Effector memory CD8-positive, alpha-beta T cell (primary cell): ENCODE measurements around the gene CRIP1.
A peak's percentile ranks its signal among the peaks of the same experiment; 100 is the strongest.

Experiments
- ATAC-seq: fragments of 150-1000 bp; cut with Tn5 transposase; replicated peaks from 2 replicates; pipeline ENCODE4 v1.10.0; 2021; ENCODE audit warnings: mild to moderate bottlenecking, moderate library complexity
- DNase-seq, 3 experiments: peaks; one replicate each; pipeline ENCODE4 v3.0.0; 2021
- H3K27ac Mint-ChIP-seq, 2 donors: one replicate each; pipeline ENCODE4 v1.8.0; 2022; ENCODE audit warnings: mild to moderate bottlenecking in 2 of 2, mixed read lengths in 2 of 2, moderate library complexity in 2 of 2
- H3K27me3 Mint-ChIP-seq, 2 donors: one replicate each; pipeline ENCODE4 v1.8.0; 2022; ENCODE audit warnings: mixed read lengths in 2 of 2
- H3K36me3 Mint-ChIP-seq: one replicate; pipeline ENCODE4 v1.8.0; 2022; ENCODE audit warnings: mild to moderate bottlenecking, moderate library complexity, mixed read lengths; ENCODE audit not compliant: insufficient read depth
- H3K4me1 Mint-ChIP-seq, 2 donors: one replicate each; pipeline ENCODE4 v1.8.0; 2022; ENCODE audit warnings: low read depth in 2 of 2, mixed read lengths in 2 of 2
- H3K4me3 Mint-ChIP-seq, 2 donors: one replicate each; pipeline ENCODE4 v1.8.0; 2022; ENCODE audit warnings: mild to moderate bottlenecking in 2 of 2, mixed read lengths in 2 of 2, moderate library complexity in 2 of 2
- H3K9me3 Mint-ChIP-seq, 2 donors: one replicate each; pipeline ENCODE4 v1.8.0; 2022; ENCODE audit warnings: mixed read lengths in 2 of 2

The CRIP1 gene

DNA sequence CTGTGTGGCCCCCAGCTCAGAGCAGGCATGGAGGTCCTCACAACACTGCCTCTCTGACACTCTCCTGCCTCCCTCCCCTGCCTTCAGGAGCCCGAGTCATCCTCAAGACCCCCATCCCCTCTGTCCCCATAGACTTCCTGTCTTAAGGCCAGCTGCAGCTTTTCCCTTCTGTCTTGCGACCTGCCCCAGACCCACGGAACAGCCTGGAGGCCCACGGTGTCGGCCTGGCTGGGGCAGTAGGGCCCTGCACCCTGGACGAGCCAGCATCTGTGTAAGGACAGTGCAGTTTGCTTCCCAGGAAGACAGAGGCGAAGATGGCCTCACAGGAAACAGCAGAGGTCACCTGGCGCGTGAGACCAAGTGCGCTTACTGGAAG lies 14.0 kb downstream of the CRIP1 start:
- Mint-ChIP-seq H3K27me3 (peaks cover 0 to 11% of the 10 kb centered on the region in 2 donors), H3K4me1 (peaks cover 0 to 5% of the 10 kb centered on the region in 2 donors), H3K27ac (peak overlapping the region in 1 of 2 donors; percentile 92), H3K9me3 (no peaks in the 10 kb centered on the region), H3K4me3 (no peak overlapping the region), H3K36me3 (peaks cover 87% of the 10 kb centered on the region)
- DNase-seq (no peak), ATAC-seq (no peak)

DNA sequence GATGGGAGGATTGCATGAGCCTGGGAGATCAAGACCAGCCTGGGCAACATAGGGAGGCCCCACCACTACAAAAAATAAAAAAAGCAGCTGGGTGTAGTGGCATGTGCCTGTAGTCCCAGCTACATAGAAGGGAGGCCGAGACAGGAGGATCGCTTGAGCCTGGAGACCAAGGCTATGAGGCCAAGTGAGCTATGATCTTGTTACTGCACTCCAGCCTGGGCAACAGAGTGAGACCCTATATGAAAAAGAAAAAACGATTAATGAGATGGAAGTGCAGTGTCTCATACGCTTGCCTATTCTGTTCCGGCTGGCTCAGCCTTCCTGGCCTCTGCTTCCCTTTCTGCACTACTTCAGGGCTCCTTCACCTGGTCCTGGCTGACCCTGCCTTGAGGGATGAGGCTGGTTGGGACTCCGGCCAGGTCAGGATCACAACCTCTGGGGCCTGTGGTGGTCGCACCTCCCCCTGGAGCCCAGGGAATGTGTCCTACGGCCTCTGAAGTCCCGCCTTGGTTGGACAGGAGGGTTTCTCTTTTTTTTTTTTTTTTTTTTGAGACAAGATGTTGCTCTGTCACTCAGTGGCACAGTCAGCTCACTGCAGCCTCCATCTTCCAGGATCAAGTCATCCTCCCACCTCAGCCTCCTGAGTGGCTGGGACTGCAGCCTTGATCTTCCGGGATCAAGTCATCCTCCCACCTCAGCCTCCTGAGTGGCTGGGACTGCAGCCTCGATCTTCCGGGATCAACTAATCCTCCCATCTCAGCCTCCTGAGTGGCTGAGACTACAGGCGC lies 15.0 kb downstream of the CRIP1 start:
- peak overlapping the region in 1 of 2 donors; percentile 38 for H3K4me3 Mint-ChIP-seq
- peaks cover 0 to 5% of the 10 kb centered on the region in 2 donors for H3K4me1 Mint-ChIP-seq
- peaks cover 0 to 11% of the 10 kb centered on the region in 2 donors for H3K27me3 Mint-ChIP-seq
- H3K36me3 Mint-ChIP-seq = peaks cover 78% of the 10 kb centered on the region
- no peak for ATAC-seq
- no peaks in the 10 kb centered on the region for H3K9me3 Mint-ChIP-seq
- DNase-seq = no peak
- H3K27ac Mint-ChIP-seq = peak overlapping the region in 1 of 2 donors; percentile 92

DNA sequence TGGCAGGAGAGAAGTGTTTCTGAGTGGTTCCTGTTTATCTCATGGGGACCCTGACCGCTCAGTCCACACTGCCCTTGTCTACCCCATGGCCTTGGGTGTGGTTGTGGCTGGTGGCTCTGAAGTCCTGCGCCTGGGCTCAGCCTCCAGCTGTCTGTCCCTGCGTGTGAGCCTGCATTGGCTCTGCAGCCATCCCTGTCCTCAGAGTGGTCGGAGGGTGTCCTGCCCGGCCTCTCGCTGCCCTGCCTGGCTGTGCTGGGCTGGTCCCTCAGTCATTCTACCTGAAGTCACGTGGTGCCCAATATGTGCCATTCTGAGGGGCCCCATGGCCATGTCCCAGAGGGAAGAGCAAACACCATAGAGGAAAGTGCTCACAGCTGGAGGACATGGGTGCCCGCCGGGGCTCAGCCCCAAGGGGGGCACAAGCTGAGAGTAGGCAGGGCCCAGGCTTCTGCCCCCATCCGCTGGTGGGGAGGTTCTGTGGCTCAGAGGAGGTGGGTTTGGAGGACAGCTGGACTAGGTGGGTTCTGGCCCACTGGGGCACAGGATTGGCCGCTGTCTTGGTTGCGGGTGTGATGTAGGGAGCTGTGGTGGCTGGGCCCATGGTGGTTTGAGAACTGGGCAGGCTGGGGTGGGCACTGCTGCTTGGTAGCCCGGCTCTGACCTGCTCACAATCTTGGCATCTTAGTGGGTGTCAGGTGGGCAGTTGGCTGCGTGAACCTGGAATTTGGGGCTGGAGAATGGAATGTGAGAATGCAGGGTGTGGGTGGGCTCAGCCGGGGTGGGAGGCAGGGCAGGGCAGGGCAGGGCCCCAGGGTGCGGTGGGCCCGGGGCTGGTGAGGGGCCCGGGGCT lies 16.0 kb downstream of the CRIP1 start:
- Mint-ChIP-seq H3K9me3 (no peaks in the 10 kb centered on the region), H3K4me3 (peak overlapping the region in 1 of 2 donors; percentile 73), H3K36me3 (peaks cover 68% of the 10 kb centered on the region), H3K4me1 (peaks cover 0 to 4% of the 10 kb centered on the region in 2 donors), H3K27ac (peak overlapping the region; percentile 87 to 91), H3K27me3 (peaks cover 0 to 19% of the 10 kb centered on the region in 2 donors)
- DNase-seq (no peak), ATAC-seq (no peak)

DNA sequence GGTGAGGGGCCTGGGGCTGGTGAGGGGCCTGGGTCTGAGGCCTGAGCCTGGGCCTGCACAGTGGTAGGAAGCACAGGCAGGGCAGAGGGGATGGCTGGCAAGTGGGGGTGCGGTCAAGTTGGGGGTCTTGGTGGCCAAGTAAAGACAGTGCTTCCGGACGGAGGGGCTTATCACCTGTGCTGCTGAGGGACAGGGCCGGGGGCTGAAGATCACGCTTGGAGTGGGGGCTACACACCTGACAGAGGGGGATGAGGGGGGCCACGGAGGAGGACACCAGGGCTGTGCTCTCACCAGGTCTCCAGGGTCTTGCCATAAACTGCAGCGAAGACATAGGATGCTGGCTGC lies 16.6 kb downstream of the CRIP1 start:
- peak overlapping the region; percentile 87 to 91 for H3K27ac Mint-ChIP-seq
- H3K36me3 Mint-ChIP-seq = peaks cover 62% of the 10 kb centered on the region
- ATAC-seq (no peak), DNase-seq (no peak)
- H3K27me3 Mint-ChIP-seq = peaks cover 0 to 25% of the 10 kb centered on the region in 2 donors
- peaks cover 0 to 4% of the 10 kb centered on the region in 2 donors for H3K4me1 Mint-ChIP-seq
- H3K9me3 Mint-ChIP-seq = no peaks in the 10 kb centered on the region
- H3K4me3 Mint-ChIP-seq = peak overlapping the region; percentile 18 to 41

DNA sequence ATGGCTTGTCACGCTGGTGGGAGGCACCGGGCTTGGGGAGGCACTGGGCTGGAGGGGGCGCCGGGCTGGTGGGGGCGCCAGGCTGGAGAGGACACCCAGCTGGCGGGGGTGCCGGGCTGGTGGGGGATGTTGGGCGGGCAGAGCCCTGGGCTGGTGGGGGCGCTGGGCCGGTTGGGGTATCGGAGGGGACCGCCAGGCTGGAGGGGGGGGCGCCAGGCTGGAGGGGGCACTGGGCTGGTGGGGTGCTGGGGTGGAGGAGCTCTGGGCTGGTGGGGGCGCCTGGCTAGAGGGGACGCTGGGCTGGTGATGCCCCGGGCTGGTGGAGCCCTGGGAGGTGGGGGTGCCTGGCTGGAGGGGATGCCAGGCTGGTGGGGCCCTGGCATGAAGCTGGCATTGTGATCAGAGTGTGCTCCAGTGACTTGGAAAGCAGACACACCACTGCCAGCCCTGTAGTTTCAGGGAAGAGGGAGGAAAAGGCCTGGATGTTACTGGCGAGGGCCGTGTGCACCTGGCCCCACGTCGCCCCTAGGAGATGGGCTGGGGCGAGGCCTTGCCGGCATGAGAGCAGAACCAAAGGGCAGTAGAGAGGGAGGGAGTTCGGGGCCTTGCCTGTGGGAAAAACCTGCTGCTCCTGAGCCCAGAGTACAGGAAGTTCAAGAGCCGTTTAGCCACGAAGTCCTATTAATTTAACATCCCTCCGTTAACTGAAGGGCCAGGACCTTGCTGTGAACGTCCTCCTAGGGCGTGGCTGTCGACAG lies 17.4 kb downstream of the CRIP1 start:
- H3K27me3 Mint-ChIP-seq = peaks cover 6 to 34% of the 10 kb centered on the region in 2 donors

DNA sequence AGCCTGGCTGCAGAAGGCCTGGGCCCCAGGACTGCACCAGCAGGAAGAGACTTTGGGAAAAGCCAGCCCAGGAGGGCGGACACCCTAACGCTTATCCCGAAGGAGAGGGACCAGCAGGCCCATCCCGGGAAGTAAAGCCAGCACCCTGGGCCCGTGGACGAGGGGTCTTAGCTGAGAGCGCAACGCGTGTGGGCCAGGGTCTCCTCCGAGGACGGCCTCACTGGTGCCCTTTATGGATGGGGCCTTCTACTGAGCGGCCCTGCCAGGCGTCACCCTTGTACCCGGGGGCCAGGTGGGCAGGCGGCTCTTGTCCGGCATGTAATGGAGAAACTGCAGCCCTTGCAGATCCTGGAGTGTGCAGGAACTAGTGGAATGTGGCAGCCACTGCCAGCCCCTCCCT lies 18.4 kb downstream of the CRIP1 start:
- no peak for ATAC-seq

More for the DNA sequence above, 17.4 kb downstream of the CRIP1 start:
- DNase-seq = no peak
- no peak for ATAC-seq
- Mint-ChIP-seq H3K4me1 (peaks cover 0 to 4% of the 10 kb centered on the region in 2 donors), H3K9me3 (no peaks in the 10 kb centered on the region), H3K4me3 (no peak overlapping the region), H3K36me3 (peaks cover 54% of the 10 kb centered on the region), H3K27ac (peak overlapping the region in 1 of 2 donors; percentile 87)

DNA sequence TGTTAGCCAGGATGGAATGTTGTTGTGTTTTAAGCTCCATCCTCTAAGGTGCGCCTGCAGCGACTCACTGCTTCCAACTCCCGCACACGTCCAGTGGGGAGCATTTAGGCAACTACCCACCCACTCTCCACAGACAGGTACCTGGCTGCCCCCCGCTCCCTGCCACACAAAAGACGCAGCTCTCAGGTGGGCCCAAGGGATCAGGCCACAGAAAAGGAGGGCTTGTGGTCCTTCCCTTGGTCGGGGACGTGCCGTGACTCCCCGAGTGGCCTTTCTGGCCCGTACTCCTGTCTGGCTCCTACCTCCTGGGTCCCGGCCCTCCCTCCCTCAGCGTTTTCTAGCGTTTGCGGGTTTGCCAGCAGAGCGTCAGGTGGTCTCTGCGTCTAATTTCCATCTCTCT lies 20.6 kb downstream of the CRIP1 start:
- peaks cover 0 to 2% of the 10 kb centered on the region in 2 donors for H3K4me1 Mint-ChIP-seq
- no peak for DNase-seq

More for the DNA sequence above, 18.4 kb downstream of the CRIP1 start:
- Mint-ChIP-seq H3K9me3 (no peaks in the 10 kb centered on the region), H3K27ac (peak overlapping the region in 1 of 2 donors; percentile 87), H3K4me3 (no peak overlapping the region), H3K4me1 (peaks cover 0 to 4% of the 10 kb centered on the region in 2 donors), H3K27me3 (peaks cover 6 to 35% of the 10 kb centered on the region in 2 donors), H3K36me3 (peaks cover 45% of the 10 kb centered on the region)
- DNase-seq = no peak

DNA sequence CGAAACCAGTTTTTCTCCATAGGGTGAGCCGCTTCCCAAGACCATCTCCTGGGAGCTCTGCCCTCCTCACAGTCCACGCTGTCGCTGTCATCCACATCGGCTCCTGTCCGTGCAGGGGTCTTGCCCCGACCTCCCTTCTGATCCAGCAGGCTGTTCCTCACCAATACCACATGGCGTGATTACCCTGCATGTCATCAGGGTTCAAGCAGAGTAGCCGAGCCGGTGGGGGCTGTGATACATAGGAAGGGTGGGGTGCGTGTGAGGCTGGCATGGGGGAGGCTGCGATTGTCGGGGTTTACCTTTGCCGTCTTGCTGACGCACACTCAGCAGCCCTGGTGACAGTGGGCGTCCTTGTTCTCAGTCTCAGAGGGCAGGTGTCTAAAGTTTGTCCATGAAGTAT lies 21.4 kb downstream of the CRIP1 start:
- ATAC-seq (no peak), DNase-seq (no peak)
- Mint-ChIP-seq H3K4me3 (no peak overlapping the region), H3K27ac (no peak overlapping the region), H3K36me3 (peaks cover 19% of the 10 kb centered on the region), H3K27me3 (peaks cover 28 to 57% of the 10 kb centered on the region in 2 donors), H3K9me3 (no peaks in the 10 kb centered on the region), H3K4me1 (no peaks in the 10 kb centered on the region)

More for the DNA sequence above, 20.6 kb downstream of the CRIP1 start:
- Mint-ChIP-seq H3K4me3 (no peak overlapping the region), H3K27ac (no peak overlapping the region), H3K36me3 (peaks cover 27% of the 10 kb centered on the region), H3K27me3 (peaks cover 22 to 56% of the 10 kb centered on the region in 2 donors), H3K9me3 (no peaks in the 10 kb centered on the region)
- no peak for ATAC-seq

DNA sequence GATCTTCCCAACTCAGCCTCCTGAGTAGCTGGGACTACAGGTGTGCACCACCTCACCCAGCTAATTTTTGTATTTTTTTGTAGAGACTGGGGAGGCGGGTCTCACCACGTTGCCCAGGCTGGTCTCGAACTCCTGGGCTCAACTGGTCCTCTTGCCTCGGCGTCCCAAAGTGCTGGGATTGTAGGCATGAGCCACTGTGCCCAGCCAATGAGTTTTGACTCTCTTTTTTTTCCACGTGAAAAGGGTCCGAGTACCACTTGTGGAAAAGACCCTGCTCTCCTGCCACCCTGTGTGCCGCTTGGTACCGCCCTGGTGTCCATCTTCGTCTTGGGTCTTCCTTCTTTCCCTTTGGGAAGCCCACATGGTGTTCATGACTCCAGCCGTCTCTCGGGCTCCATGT lies 21.9 kb downstream of the CRIP1 start:
- no peak overlapping the region for H3K27ac Mint-ChIP-seq
- H3K9me3 Mint-ChIP-seq = no peaks in the 10 kb centered on the region
- H3K36me3 Mint-ChIP-seq = peaks cover 13% of the 10 kb centered on the region
- no peak overlapping the region for H3K4me3 Mint-ChIP-seq
- ATAC-seq (no peak), DNase-seq (no peak)
- H3K27me3 Mint-ChIP-seq = peaks cover 34 to 59% of the 10 kb centered on the region in 2 donors
- H3K4me1 Mint-ChIP-seq = no peaks in the 10 kb centered on the region

DNA sequence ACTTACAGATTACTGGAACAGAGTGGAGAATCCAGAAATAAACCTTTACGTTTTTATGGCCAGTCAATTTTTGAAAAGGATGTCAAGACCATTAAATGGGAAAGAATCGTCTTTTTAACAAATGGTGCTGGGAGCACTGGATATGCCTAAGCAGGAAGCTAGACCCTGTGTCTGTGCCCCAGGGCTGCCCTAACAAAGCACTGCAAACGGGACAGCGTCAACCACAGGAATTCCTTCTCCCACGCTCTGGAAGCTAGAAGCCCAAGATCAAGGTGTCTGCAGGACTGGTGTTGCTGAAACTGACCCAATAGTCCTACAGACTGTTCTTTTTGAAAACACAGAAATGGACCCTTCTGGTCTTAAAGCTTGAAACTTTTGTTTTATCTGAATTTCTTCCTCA lies 30.4 kb downstream of the CRIP1 start:
- peaks cover 75 to 84% of the 10 kb centered on the region in 2 donors for H3K27me3 Mint-ChIP-seq
- ATAC-seq = no peak
- no peak overlapping the region for H3K4me3 Mint-ChIP-seq
- H3K27ac Mint-ChIP-seq = no peak overlapping the region
- H3K4me1 Mint-ChIP-seq = no peaks in the 10 kb centered on the region
- no peak for DNase-seq
- H3K9me3 Mint-ChIP-seq = no peaks in the 10 kb centered on the region
- H3K36me3 Mint-ChIP-seq = no peaks in the 10 kb centered on the region

DNA sequence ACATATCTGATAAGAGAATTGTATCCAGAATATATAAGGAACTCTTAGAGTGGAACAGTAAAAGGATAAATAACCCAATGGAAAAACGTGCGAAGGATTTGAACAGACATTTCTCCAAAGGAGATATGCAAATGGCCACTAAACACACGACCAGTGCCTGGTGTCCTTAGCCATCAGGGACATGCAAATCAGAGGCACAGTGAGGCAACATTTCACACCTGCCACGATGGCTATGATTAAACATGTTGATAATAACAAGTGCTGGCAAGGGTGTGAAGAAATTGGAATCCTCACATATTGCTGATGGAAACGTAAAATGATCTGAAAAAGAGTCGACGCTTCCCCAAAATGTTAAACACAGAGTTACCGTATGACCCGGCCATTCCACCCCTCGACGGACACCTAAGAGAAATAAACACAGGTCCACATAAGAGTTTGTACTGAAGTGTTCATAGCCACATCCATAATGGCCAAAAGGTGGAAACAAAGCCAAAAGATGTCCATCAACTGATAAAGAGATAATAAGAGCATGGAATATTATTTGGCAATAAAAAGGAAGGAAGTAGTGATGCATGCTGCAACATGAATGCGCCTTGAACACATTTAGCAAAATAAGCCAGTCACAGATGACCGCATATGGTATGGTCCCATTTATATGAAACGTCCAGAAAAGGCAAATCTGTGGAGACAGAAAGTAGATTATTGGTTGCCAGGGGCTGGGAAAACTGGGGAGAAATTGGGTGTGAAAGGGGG lies 33.4 kb downstream of the CRIP1 start:
- no peaks in the 10 kb centered on the region for H3K4me1 Mint-ChIP-seq
- no peaks in the 10 kb centered on the region for H3K36me3 Mint-ChIP-seq
- H3K9me3 Mint-ChIP-seq = no peaks in the 10 kb centered on the region
- peaks cover 60 to 68% of the 10 kb centered on the region in 2 donors for H3K27me3 Mint-ChIP-seq
- no peak overlapping the region for H3K4me3 Mint-ChIP-seq
- H3K27ac Mint-ChIP-seq = no peak overlapping the region
- ATAC-seq (no peak), DNase-seq (no peak)

DNA sequence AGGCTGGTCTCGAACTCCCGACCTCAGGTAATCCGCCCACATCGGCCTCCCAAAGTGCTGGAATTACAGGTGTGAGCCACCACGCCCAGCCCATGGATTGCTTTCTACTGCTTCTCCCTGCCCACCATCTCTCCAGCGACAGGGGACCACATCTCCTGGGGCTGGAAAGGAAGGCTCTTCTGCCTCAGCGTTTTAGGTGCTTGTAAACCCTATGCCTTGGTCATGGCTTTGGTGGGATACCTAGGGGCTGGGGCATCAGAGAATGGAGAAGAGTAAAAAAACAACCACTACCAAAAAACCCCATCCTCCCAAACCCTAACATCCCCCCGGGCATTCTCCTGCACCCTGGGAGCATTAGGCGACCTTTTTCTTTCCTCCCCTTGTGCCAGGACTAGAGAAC lies 38.6 kb downstream of the CRIP1 start:
- no peaks in the 10 kb centered on the region for H3K9me3 Mint-ChIP-seq
- peaks cover 32 to 43% of the 10 kb centered on the region in 2 donors for H3K27me3 Mint-ChIP-seq
- peaks cover 5 to 15% of the 10 kb centered on the region in 2 donors for H3K4me1 Mint-ChIP-seq
- no peak overlapping the region for H3K27ac Mint-ChIP-seq
- peaks cover 4% of the 10 kb centered on the region for H3K36me3 Mint-ChIP-seq
- peak overlapping the region; percentile 47 to 57 for H3K4me3 Mint-ChIP-seq
- no peak for ATAC-seq
- DNase-seq = no peak
